Fibroblast of skin of right biceps (primary cell): ENCODE results near the gene HEBP2.
"Not testable (repeated sequence)": the region's sequence is repeated elsewhere in the genome, so short reads cannot be mapped to it uniquely, and the experiment has no call there.

Experiments used
- DNase-seq: peaks from one replicate; pipeline ENCODE4 v3.0.0-alpha.2; 2013

HEBP2 gene

DNA sequence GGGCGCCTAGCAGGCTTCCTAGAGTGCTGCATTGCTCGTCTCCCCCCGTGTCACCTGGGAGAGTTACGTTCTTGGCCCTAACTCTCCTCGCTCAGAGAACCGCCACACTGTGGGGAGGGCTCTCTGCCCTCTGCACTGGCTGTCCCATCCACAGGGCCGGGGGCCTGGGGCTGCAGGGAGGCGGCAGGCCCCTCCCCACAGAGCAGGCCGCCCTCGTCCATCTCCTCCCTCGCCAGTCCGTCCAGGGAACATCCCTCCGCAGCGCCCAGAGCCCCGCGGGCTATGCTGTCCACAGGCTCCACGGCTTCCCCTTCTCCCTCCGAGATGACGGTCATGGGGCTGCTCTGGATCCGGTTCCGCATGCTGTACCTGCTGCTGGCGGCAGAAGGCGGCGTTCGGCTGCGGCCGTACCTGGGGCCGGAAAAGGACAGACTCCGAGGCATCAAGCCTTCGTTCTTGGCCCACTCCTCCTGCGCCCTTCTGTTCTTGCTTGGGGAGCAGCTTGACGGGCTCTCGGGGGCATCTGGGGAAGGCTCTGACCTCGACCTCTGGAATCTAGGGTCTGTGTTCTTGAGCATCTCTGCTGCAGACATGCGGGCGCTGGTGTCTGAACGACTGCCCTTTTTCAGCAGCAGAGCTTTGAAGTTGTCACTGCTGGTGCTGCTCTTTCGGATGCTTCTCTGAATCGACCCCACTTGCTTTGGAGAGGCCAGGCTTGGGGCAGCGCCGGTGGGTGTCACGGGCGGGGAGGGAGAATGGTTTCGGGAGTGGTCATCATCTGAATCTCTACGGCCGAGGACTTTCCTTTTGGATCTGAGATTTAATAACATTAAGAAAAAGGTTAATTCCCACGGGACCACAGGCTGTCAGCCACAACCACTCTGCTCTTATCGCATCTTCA lies 20.2 kb downstream of the HEBP2 start:
- no peak for DNase-seq

DNA sequence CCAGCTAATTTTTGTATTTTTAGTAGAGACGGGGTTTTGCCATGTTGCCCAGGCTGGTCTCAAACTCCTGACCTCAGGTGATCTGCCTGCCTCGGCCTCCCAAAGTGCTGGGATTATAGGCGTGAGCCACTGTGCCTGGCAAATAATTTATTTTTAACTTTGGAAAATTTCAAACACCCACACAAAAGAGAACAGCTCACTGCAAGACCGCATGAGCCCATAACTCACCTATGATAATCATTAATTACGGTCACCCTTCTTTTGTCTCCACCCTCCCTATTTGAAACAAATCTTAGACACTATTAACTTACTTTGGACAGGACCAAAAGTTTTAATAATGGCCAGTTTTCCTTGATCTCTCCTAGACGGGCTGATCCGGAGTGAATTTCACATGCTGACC lies 21.2 kb downstream of the HEBP2 start:
- DNase-seq: not testable (repeated sequence)

DNA sequence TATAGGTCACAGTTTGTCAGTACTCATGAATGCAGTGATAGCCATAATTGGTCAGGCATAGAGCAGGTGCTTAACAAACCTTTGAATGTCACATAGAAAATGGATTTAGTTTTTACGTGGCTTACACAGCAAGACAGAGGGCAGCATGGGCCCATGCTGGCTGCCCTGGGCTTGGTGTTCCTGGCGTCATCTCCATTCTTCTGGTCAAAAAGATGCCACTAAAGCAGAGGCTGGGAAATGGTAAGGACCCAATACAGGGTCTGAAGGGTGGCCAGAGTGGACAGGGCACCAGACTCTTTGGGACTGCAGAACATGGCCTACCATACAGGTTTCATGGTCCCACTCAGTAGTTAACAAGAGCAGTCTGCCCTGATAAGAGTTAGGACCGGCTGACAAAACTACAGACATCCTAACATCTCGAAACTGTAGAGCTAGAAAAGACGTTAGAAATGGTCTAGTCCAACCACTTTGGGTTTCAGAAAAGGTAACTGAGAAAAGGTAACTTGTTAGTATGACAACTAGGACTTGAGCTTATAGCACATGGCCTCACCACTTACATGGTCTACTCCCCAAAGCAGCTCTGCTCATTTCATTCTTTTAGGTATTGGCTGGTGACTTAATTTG lies 22.6 kb downstream of the HEBP2 start:
- no peak for DNase-seq

DNA sequence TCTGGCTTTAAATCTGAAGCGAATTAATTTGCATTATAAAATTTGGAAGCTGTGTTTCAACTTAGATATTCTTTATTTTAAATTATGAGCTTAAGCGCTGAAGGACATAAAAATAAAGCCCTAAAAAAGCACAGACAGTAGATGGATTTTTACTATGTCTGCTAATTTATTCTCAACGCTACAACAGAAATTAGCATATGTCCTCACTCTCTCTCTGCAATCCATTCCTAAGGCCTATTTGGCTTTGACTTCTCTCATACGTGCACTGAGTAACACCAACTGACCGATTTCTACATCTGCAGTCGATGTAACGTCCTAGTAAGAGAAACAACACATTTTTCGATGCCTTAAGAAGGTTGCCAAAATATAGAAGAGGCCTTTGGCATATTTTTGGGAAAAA lies 23.7 kb downstream of the HEBP2 start:
- no peak for DNase-seq

DNA sequence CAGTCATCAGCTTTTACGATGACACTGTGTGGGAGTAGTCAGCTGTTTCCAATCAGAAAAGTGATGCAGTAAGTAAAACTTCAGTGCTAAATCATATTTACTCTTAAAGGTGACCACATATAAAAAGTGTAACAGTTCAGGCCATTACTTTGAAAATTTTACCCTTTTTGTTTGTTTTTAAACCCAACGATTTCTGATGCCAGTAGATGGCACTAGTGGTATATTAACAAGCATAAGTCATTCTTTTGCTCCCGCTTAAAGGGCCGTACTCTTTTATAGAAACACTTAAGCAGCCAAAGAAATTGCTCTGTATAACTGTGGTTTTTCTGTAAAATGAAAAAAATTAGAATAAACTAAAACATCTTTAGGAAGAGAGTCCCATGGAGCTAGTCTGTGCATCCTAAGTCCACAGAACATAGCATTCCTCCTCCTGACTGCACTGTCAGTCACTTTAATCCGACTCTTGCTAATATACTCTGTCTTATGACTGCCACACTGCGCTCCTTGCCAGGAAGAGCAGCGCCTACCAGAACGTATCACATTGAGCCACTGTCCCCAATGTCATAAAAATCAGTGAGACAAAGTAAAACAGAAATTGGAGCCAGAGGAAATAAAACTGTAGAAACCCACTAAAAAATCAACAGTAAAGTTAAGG lies 25.0 kb downstream of the HEBP2 start:
- DNase-seq: peak; percentile 59

DNA sequence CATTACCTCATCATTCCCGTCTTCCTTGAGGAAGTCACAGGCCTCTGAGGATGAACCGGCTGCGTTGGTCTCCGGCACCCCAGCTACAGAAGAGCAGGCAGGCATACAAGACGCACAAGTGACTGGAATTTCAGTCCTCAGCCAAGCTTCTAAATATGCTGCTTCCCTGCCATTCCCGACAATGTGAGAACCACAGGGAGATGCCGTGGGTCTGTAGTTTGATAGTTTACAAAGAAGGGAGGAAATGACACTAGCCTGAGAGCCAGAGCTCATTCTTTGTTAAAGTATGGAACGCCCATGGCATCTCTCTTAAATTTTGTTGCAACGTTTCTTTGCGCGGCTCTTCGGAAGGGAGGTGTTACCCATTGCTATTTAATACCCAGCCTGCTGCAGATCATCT lies 25.7 kb downstream of the HEBP2 start:
- no peak for DNase-seq

DNA sequence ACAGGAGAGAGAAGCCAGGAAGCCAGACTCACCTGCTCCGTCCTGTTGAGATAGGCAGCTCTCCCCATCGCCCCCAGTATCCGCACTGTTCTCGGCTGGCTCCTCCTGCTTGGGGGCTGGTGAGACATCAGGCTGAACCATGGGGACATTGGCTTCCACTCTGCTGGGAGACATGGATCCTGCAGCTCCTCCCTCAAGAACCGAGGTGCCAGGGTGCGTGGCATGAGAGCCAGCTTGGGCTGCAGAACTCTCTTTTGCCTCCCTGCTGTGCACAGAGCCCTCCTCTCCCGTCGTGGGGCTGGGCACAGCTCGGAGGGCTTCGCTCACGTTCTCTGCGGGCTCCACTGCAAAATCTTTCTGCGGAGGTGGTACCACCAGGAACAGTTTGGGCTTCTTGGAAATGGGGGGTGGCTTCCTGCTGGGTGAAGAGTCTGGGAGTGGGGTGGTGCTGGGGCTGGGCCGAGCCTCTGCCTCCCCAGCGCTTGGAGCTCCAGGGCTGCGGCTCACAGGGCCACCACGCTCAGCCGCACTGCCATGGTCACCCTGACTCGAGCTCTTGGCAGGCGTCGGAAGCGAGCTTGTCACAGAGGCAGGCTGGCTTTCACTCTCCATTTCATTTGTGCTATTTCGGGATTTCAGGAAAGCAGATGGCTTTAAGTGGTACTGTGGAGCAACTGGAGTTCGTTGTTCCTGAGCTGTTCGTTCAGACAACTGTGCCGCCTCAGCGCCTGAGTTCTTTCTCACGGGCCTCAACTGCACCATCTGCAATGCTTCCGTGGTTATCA lies 26.5 kb downstream of the HEBP2 start:
- no peak for DNase-seq

DNA sequence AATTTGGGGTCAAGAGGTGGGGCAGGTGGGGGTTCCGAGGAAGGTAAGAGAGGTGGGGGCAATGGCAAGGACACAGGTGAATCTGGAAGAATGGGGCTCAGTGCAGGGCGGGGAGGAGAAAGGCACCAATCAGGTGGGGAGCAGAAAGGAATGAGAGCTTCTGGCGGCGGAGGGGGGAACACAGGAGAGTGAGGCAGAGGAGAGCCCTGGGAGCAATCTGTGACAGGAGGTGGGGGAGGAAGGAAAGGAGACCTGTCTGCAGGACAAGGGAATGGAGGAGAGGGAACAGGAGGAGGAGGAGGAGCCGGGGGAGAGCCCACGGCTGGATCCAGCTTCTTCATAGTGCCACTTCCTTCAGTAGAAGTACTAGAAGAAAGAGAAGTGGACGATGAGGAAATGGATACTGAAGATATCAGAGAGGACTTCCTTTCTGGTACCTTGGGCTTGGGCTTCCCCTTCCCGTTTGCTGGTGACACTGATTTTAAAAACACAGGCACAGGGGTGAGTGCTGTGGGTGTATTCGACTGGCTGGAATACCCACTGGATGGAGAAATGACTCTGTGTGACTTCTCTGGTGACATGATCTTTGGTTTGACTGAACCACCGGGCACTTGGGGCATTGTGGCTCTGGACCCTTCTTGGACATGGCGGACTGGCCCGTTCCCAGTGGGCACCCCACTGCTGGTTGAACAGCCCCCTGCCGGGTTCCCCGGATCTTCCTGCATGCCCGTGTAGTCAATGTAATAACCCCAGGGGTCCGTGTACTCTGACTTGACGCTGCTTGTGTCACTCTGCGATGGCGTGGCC lies 27.4 kb downstream of the HEBP2 start:
- no peak for DNase-seq

DNA sequence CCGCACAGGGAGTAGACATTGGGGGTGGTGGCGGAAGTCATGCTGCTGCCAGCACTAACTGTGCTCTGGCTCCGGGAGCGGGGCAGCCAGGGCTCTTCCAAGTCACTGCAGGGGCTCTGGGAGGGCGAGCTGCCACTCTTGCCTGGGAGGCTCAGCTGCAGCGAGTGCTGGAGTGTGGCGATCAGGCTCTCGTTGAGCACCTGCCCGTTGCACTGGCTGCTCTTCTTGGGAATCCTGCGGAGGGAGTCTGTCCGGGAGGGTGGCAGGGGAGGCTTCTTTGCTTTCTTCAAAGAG lies 28.0 kb downstream of the HEBP2 start:
- no peak for DNase-seq

DNA sequence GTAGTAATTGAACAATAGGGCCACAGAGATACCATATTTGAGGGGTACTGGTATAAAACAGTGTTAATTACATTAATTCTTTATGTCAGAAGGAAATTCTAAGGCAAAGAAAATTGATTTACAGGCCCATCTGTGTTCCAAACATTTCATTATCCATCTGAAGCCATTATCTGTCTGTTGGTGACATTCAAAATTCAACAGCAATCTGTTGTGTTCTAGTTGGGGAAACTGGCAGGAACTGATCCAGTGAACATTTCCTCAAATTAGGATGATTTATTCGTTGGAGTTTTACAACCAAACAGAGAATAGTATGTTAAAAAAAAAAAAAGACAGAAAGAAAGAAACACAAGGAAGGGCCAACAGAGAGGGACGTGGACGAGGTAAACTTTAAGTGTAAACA lies 30.1 kb downstream of the HEBP2 start:
- no peak for DNase-seq

DNA sequence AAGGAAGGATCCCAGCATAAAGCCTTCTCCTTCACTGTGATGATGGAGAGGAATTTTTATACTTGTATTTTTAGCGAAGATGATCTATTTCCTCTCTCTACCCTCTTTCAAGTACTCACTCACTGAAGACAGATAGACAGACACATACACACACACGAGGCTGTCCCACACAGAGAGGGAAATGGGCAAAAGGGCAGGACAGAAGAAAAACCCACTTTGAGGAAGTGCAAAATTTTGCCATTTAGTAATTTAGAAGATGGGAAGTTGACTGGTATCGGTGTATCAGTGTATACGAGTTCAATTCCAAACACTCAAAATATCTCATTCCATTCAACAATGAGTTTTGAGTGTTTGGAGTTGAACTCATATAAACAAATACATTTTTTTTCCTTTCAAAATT lies 30.9 kb downstream of the HEBP2 start:
- no peak for DNase-seq

DNA sequence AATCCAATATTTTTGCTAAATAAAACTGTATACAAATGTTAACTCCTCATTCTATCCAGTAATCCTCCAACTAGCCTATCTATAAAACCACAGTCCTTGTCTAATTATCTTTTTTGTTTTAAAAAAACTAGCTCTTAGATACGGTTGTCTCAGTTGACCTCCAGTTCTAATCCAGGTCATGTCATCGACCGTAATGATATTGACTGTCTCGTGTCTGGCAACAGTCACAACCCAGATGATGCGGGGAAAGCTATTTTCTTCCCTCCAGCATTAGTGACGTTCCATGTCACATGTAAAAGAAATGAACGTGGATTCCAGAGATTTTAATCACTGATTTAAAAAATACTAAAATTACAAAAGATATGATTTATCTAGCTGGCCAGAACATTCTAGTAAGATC lies 35.5 kb downstream of the HEBP2 start:
- no peak for DNase-seq

DNA sequence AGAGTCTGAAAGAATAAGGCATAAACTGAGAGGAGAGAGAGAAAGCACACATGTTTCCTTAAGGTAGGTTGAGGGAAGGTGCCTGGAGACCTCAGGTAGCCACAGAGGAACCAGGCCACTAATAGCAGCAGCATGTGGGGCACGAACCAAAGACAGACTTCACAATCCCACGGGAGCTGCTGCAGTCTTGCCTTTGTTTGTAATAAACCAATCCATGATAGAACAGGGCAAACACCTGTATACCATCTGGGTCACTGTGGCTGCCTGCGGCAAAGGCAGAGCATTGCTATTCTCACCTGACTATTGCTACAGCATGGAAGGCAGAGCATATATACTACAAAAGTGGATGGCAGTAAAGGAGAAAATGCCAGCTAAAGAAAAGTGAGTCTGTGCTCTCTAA lies 36.3 kb downstream of the HEBP2 start:
- no peak for DNase-seq

DNA sequence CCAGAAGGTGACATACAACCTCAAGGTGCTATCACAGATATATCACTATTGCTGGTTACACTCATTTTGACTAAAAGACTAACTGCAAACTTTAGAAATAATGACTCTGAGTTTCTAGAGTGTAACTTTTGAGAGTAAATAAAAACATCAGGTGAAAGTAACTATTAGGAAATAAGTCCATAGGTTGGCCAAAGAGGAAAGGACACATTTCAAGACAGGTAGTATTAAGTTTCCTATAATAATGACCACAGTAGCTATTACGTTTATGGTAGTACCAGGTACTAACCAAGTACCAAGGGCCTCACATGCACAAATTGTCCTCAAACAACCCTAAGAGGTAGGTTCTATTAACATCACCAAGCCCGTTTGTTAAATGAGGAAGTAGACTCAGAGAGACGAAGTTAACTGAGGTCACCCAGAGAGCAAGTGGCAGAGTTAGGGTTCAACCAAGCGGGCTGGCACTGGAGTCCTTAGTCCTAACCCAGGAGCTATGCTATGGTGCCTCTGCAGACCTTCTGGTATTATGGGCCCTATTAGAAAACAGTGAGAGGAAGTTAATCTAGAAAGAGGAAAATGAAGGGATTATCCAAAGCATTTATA lies 36.8 kb downstream of the HEBP2 start:
- no peak for DNase-seq

DNA sequence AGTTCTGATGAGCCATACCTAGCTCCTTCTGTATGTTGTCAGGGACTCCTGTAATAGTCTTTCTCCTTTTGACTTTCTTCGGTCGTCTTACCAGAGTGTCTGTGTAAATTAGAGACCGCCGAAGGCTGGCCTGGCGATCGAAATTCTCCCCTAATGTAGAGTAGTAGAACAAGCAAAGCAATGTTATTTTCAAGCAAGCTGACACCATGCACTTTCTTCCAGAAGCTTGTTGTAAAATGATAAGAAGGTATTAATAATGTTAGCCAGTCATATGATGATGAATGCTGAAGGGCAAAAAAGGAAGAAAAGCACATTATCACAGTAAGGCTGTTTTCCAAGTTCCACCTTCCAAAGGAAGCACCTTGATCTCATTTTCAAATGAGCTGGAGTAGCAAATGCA lies 37.9 kb downstream of the HEBP2 start:
- no peak for DNase-seq

DNA sequence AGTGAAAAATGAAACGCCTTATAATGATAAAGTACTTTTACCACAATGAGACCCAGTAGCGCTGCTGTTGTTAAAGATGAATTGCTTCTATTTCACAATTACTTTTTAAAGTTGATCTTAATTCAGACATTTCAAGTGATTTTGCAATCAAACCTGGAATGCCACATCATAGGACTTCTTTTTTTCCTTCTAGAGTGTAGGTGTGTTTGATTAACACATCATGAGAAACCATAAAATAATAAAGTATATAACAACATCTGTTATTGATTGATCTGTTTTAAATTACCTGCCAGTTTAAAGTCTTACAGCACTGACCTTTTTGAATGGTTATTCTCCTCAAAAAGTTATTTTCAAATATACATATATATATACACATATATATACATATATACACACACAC lies 38.6 kb downstream of the HEBP2 start:
- no peak for DNase-seq

DNA sequence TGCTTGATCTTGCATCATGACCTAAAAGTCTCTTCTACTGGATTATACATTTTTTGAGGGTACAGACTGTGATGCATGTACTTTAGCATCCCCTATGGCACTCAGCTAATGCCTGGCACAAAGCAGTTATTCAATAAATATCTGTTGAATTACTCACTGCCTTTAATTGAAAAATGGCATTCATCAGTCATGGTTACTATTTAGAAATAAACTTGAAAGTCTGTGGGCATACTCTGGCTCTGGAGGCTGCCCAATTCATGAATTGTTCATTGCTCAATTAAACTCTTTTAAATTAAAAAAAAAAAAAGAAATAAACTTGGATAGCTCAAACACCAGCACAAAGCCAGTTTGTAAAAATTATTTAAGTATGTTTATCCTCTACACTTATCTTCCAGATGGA lies 40.0 kb downstream of the HEBP2 start:
- DNase-seq: no peak

DNA sequence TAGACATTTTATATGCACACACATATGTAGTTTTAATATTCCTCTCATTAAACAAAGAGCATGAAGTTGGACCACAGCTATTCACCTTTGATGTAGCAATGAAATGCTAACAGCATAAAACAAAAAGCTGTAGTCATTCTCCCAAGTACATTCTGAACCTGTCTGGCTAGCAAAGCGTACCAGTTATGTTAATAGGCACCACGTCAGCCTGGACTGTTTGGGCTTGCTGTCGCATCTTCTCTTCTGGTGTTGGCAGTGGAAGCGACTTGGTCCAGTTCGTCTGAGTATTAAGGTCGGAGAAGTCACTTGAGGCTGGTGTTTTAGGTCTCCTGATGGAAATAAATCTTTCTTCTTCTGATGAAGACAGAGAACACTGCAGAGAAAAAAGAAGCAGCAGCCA lies 42.8 kb downstream of the HEBP2 start:
- no peak for DNase-seq

DNA sequence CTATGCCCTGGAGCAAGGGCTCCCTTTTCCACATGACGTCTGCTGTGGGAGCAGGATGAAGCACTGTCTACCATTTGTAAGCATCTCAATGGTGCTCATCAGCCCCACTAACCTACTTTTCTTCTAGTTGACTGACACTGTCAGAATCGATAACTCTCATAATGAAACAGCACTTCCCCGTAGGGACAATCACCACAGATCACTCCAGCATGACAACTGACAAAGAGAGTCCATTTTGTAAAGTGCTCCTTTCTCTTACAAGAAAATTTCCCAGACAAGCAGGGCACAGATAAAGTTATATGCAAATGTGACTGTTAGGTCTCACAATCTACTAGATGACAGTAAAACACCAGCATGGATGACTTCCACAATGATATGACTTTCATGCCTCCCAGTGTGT lies 46.4 kb downstream of the HEBP2 start:
- no peak for DNase-seq

DNA sequence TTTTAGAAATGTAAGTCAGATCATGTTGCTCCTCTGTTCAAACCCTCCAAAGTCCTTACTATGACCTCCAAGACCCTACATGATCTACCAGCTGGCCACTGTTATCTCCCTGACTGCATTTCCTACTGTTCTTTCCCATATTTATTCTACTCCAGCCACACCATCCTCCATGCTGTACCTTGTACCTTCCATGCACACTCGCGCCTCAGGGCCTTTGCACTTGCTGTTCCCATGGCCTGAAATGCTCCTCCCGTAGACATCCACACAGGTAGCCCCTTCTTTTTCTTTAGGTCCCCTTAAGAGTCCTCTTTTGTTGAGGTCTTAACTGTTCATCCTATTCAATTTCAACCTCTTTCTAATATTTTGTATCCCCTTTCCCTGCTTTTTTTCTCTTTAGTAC lies 47.0 kb downstream of the HEBP2 start:
- no peak for DNase-seq

DNA sequence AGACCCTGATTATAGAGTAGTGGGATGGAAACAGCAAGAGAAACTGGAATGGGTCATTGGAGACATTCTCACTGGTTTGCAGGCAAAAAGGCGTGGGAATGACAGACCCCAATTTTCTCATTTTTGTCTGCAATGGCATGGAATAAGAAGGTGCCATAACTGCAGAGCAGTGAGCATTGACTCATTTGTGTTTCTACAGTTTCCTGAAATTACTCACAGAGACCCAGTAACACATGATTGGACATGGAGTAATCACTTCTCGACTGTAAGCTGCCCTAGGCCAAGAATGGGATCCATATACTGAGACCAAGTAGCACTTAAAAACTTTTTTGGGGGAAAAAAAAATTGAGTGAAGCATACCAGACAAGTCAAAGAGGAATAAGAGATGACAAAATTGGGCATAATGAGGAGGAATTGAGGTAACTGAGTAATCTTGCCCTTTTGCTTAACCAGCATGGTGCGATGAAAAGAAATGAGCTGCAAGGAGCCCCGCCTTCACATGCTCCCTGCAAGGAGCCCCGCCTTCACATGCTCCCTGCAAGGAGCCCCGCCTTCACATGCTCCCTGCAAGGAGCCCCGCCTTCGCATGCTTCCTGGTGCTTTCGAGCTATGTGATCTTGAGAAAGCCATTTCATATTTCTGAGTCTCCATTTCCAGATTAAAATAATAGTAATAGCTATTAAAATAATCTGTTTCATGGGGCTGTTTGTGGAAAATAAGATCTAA lies 51.1 kb downstream of the HEBP2 start:
- DNase-seq: peak; percentile 9
